Measurements from ENCODE around the gene EN2.

Gene EN2

DNA sequence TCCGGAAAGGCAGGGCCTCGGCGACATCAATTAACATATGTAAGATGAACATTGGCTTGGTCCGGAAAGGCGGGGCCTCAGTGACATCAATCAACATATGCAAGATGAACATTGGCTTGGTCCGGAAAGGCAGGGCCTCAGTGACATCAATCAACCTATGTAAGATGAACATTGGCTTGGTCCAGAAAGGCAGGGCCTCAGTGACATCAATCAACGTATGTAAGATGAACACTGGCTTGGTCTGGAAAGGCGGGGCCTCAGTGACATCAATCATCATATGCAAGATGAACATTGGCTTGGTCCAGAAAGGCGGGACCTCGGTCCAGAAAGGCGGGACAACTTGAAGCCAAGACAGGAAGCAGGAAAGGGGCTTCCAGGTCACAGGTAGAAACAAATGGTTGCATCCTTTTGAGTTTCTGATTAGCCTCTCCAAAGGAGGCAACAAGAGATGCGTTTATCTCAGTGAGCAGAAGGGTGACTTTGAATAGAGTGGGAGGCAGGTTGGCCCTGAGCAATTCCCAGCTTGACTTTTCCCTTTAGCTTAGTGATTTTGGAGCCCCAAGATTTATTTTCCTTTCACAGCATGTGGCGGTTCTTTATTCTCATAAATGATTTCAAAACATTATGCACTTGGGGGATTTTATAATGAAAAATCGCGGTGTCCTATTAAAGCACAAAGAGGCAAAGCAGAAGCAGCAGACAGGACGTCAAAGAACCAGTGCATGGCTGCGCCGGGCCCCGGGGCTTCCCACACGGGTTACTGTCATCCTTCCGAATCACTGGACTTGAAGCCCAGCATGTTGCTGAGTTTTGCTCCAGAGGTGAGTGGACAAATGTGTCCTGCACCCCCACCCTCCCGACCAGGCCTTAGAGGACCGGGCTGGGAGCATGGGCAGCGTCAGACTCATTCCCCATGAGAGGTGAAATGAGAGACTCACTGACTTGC is 43.1 kb upstream of the EN2 start:
- H3K27me3 ChIP-seq, result peaks cover 11 to 27% (median 14%) of the 10 kb centered on the region in 11 experiments

DNA sequence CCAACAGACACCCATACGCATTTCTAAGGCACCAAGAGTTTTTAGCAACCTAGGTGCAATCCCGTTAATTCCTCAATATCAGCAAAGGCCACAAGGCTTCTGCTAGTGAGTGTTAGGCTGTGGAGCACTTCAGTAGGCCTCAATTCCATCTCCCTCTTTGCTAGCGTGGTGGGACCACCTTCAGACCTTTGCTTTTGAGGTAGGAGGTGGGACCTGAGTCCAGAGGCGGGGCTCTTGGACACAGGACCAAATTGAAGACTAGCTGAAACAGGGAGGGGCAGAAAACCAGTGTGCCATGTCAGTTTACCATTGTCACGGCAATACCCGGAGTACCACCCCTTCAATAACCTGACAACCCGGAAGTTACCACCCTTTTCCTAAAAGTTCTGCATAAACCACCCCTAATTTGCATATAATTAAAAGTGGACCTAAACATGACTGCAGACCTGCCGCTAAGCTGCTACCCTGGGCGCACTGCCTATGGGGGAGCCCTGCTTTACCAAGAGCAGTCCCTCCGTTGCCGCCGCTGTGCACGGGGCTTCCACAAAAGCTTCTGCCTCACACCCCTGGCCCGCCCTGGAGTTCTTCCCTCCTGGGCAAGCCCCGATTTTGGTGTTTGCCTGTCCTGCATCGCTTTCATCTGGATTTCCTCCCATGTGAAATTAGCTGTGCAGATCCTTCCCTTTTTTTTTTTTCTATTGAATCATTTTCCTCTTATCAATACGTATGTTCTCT is 41.1 kb upstream of the EN2 start:
- Histone ChIP-seq H3K36me3 (no peaks in the 10 kb centered on the region), H3K4me1 (peaks cover 0 to 24% (median 12%) of the 10 kb centered on the region in 10 experiments; a peak in 12 of 20 replicates), H3K9me3 (replicated peaks in 1 of 11) (no peaks in the 10 kb centered on the region), H3K27ac (no peak overlapping the region), H3K9ac (no peak overlapping the region), H3K4me3 (no peak overlapping the region), H3K4me2 (no peak overlapping the region), H4K20me1 (peaks cover 0 to 15% (median 0%) of the 10 kb centered on the region in 11 experiments; a peak in 4 of 22 replicates), H3K27me3 (peaks cover 0 to 11% (median 0%) of the 10 kb centered on the region in 11 experiments; a peak in 7 of 22 replicates)
- no peak for TF ChIP-seq Cebpa-rat (IDR thresholded peaks at IDR 0.05)

More for the DNA sequence above, 43.1 kb upstream of the EN2 start:
- no peak overlapping the region for H3K27ac ChIP-seq
- no peaks in the 10 kb centered on the region for H3K36me3 ChIP-seq
- H3K4me3 ChIP-seq, result no peak overlapping the region
- peaks cover 0 to 33% (median 16%) of the 10 kb centered on the region in 10 experiments; a peak in 13 of 20 replicates for H3K4me1 ChIP-seq
- no peak overlapping the region for H3K9ac ChIP-seq
- peaks cover 0 to 16% (median 0%) of the 10 kb centered on the region in 11 experiments; a peak in 5 of 22 replicates for H4K20me1 ChIP-seq
- TF ChIP-seq Cebpa-rat (IDR thresholded peaks at IDR 0.05), result no peak
- H3K4me2 ChIP-seq, result no peak overlapping the region
- H3K9me3 ChIP-seq (replicated peaks in 1 of 11), result no peaks in the 10 kb centered on the region

DNA sequence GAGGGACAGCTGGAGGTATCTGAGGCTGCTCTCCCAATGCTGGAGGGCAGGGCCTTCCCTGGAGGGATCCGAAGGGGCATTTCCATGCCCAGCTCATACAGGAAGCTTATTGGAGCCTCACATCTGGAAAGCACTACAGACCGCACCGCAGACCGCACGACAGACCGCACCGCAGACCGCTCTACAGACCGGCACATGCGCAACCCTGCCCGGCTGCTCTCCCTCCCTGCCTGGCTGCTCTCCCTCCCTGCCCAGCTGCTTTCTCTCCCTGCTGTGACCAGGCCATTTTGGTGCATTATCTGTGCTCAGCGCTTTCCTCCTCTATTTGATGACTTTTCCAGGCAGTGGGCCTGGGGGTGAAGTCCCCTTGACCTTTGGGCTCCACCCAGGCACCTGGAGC is 39.6 kb upstream of the EN2 start:
- peaks cover 0 to 12% (median 5%) of the 10 kb centered on the region in 10 experiments; a peak in 10 of 20 replicates for H3K4me1 ChIP-seq
- H3K9ac ChIP-seq, result no peak overlapping the region
- H3K4me2 ChIP-seq, result no peak overlapping the region; a peak in 1 of 22 replicates
- no peak overlapping the region for H3K27ac ChIP-seq
- no peaks in the 10 kb centered on the region for H3K36me3 ChIP-seq
- no peak overlapping the region for H3K4me3 ChIP-seq
- no peaks in the 10 kb centered on the region for H3K9me3 ChIP-seq (replicated peaks in 1 of 11)
- H4K20me1 ChIP-seq, result peaks cover 0 to 15% (median 0%) of the 10 kb centered on the region in 11 experiments; a peak in 5 of 22 replicates
- peaks cover 0 to 11% (median 0%) of the 10 kb centered on the region in 11 experiments; a peak in 7 of 22 replicates for H3K27me3 ChIP-seq
- TF ChIP-seq Cebpa-rat (IDR thresholded peaks at IDR 0.05), result no peak

- Histone ChIP-seq H3K9ac (no peak overlapping the region), H3K4me2 (no peak overlapping the region; a peak in 1 of 22 replicates), H3K27me3 (peaks cover 0 to 11% (median 0%) of the 10 kb centered on the region in 11 experiments; a peak in 7 of 22 replicates), H3K4me1 (0 out of 20 replicates have a peak, but pooled peaks cover 0 to 5% (median 0%) of the 10 kb centered on the region in 10 experiments), H3K9me3 (replicated peaks in 1 of 11) (no peaks in the 10 kb centered on the region), H3K27ac (no peak overlapping the region), H3K4me3 (no peak overlapping the region), H3K36me3 (no peaks in the 10 kb centered on the region), H4K20me1 (peaks cover 0 to 21% (median 0%) of the 10 kb centered on the region in 11 experiments; a peak in 5 of 22 replicates)
- no peak for TF ChIP-seq Cebpa-rat (IDR thresholded peaks at IDR 0.05)
Observed at GRCh38 chr7:155418941-155419755, 38.8 kb upstream of the EN2 start.

- H3K4me3 ChIP-seq, result no peak overlapping the region
- H4K20me1 ChIP-seq, result peaks cover 0 to 23% (median 0%) of the 10 kb centered on the region in 11 experiments; a peak in 4 of 22 replicates
- H3K9me3 ChIP-seq (replicated peaks in 1 of 11), result no peaks in the 10 kb centered on the region
- 0 out of 20 replicates have a peak, but pooled peaks cover 0 to 5% (median 0%) of the 10 kb centered on the region in 10 experiments for H3K4me1 ChIP-seq
- TF ChIP-seq Cebpa-rat (IDR thresholded peaks at IDR 0.05), result no peak
- no peaks in the 10 kb centered on the region for H3K36me3 ChIP-seq
- H3K4me2 ChIP-seq, result no peak overlapping the region
- no peak overlapping the region for H3K9ac ChIP-seq
- H3K27ac ChIP-seq, result no peak overlapping the region
- peaks cover 0 to 11% (median 0%) of the 10 kb centered on the region in 11 experiments; a peak in 7 of 22 replicates for H3K27me3 ChIP-seq
Observed at GRCh38 chr7:155420116-155420515, 37.8 kb upstream of the EN2 start.

DNA sequence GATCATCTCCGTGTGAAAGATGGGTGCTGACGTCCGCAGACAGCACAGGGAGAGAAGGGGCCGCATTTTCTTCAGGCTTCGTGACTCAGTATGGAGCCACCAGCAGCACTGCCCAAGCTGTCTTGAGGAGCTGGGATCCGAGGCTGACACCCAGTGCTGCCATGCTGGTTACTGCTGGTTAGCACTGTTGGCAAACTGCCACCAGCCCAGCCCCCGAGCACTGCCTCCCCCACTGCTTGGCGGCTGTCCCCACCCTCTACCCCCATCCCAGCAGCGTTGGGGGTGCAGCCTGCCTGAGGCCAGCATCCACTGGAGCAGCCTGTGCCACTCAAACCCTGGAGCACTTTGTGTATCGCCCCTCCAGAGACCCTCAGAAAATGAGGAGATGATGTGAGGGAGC is 35.8 kb upstream of the EN2 start:
- no peak overlapping the region for H3K4me3 ChIP-seq
- no peak overlapping the region for H3K9ac ChIP-seq
- no peaks in the 10 kb centered on the region for H3K36me3 ChIP-seq
- no peak overlapping the region for H3K27ac ChIP-seq
- no peaks in the 10 kb centered on the region for H3K9me3 ChIP-seq (replicated peaks in 1 of 11)
- H3K27me3 ChIP-seq, result peaks cover 0 to 11% (median 5%) of the 10 kb centered on the region in 11 experiments; a peak in 7 of 22 replicates
- no peak overlapping the region for H3K4me2 ChIP-seq
- H4K20me1 ChIP-seq, result peaks cover 0 to 23% (median 0%) of the 10 kb centered on the region in 11 experiments; a peak in 4 of 22 replicates
- no peak for TF ChIP-seq Cebpa-rat (IDR thresholded peaks at IDR 0.05)
- peaks cover 0 to 11% (median 3%) of the 10 kb centered on the region in 10 experiments; a peak in 12 of 20 replicates for H3K4me1 ChIP-seq

- Histone ChIP-seq H3K9me3 (replicated peaks in 1 of 11) (no peaks in the 10 kb centered on the region), H3K4me1 (peaks cover 0 to 18% (median 10%) of the 10 kb centered on the region in 10 experiments; a peak in 15 of 20 replicates), H3K9ac (no peak overlapping the region), H3K4me2 (no peak overlapping the region), H4K20me1 (peaks cover 0 to 23% (median 0%) of the 10 kb centered on the region in 11 experiments; a peak in 4 of 22 replicates), H3K27me3 (peaks cover 0 to 11% (median 5%) of the 10 kb centered on the region in 11 experiments; a peak in 4 of 22 replicates), H3K4me3 (no peak overlapping the region), H3K36me3 (no peaks in the 10 kb centered on the region), H3K27ac (no peak overlapping the region)
- TF ChIP-seq Cebpa-rat (IDR thresholded peaks at IDR 0.05), result no peak
Observed at GRCh38 chr7:155422599-155423336, 35.2 kb upstream of the EN2 start.

All from BLaER1 treated with 17β-estradiol and CSF1 and Interleukin-3, amounts not matched to agents 10 nM and 100 nM (cell line).